ENCODE data around the gene ZNF318.

DNA sequence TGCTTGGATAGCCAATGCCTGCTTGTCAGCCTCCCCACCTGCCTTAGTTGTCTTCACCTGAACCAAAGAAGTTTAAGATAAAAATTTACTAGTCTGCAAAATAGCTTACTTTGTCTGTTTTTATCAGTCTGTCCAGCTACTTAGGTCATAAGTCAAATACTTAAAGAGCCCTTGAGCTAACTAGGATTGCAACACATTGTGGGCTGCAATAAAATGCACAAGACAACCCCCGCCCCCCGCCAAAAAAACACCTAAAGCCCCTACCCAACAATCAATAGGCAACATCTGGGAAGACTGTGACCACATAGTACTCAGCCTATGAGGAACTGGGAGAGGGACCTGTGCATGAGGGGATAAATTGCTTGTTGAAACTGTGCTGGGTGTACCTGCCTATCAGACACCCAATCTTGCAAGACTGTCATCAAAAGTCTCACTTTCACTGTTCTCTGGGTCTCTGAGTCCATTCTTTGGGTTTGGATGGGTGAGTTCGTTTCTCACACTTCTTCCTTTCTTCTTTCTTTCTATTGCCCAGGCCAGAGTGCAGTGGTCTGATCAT, 30.6 kb upstream of the ZNF318 start:
- TF ChIP-seq, protein P1, sequence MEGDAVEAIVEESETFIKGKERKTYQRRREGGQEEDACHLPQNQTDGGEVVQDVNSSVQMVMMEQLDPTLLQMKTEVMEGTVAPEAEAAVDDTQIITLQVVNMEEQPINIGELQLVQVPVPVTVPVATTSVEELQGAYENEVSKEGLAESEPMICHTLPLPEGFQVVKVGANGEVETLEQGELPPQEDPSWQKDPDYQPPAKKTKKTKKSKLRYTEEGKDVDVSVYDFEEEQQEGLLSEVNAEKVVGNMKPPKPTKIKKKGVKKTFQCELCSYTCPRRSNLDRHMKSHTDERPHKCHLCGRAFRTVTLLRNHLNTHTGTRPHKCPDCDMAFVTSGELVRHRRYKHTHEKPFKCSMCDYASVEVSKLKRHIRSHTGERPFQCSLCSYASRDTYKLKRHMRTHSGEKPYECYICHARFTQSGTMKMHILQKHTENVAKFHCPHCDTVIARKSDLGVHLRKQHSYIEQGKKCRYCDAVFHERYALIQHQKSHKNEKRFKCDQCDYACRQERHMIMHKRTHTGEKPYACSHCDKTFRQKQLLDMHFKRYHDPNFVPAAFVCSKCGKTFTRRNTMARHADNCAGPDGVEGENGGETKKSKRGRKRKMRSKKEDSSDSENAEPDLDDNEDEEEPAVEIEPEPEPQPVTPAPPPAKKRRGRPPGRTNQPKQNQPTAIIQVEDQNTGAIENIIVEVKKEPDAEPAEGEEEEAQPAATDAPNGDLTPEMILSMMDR (IDR thresholded peaks at IDR 0.05; ENCODE audit: low read depth, low read length, poor library complexity, severe bottlenecking) = no peak
- TF ChIP-seq EZH2phosphoT487 (IDR thresholded peaks at IDR 0.05; ENCODE audit: borderline replicate concordance, low read length) = no peak
